NCI-H2196 (cell line): ENCODE measurements around the gene PPP1R16B.
A peak's percentile ranks its signal among the peaks of the same experiment; 100 is the strongest.

Experiments used
- DNase-seq: peaks from one replicate; lab custom pipeline; 2025; ENCODE audit not compliant: unreplicated experiment; lab: John Stamatoyannopoulos, UW

The PPP1R16B gene

GRCh38 chr20:38961530-38962043, 156.1 kb downstream of the PPP1R16B start:
- DNase-seq, result no peak

GRCh38 chr20:38962044-38962927, 156.8 kb downstream of the PPP1R16B start, which contains the start of gene DHX35:
TSS of gene DHX35 (plus strand) at chr20:38962344. CDS start at chr20:38962368, 24 bp downstream.
- peak; percentile 97 for DNase-seq

- no peak for DNase-seq
Measured at GRCh38 chr20:38962928-38963401, 157.5 kb downstream of the PPP1R16B start.

- no peak for DNase-seq
Measured at GRCh38 chr20:38963745-38964144, 158.2 kb downstream of the PPP1R16B start.

- DNase-seq, result no peak
Measured at GRCh38 chr20:38965264-38965663, 159.8 kb downstream of the PPP1R16B start.

- DNase-seq, result no peak
Measured at GRCh38 chr20:38968090-38968489, 162.6 kb downstream of the PPP1R16B start.

- no peak for DNase-seq
Measured at GRCh38 chr20:38969708-38970107, 164.2 kb downstream of the PPP1R16B start.

GRCh38 chr20:38970302-38970701, 164.8 kb downstream of the PPP1R16B start:
- DNase-seq, result no peak
